ENCODE measurements around the gene FOXR1.
"Not testable (repeated sequence)": the region's sequence is repeated elsewhere in the genome, so short reads cannot be mapped to it uniquely, and the experiment has no call there.

FOXR1 gene

GRCh38 chr11:118958577-118958976 is 13.0 kb upstream of the FOXR1 start:
- Histone ChIP-seq H3K9me3 (ENCODE audit: low read length) (no peaks in the 10 kb centered on the region), H3K4me2 (ENCODE audit: low read length) (no peak overlapping the region), H3K9ac (ENCODE audit: low read length) (no peak overlapping the region), H3K79me2 (ENCODE audit: insufficient read depth, low read length) (no peaks in the 10 kb centered on the region), H2AFZ (ENCODE audit: low read length) (no peak overlapping the region), H3K36me3 (ENCODE audit: insufficient read depth, low read length) (no peaks in the 10 kb centered on the region), H3K9me2 (ENCODE audit: low read depth, low read length) (no peaks in the 10 kb centered on the region), H4K20me1 (ENCODE audit: insufficient read depth, low read length) (no peaks in the 10 kb centered on the region), H3K4me1 (ENCODE audit: insufficient read depth, low read length, severe bottlenecking) (no peaks in the 10 kb centered on the region), H3K4me3 (ENCODE audit: low read depth, low read length, poor library complexity, severe bottlenecking) (no peak overlapping the region), H3F3A (ENCODE audit: insufficient read depth, low read length) (no peaks in the 10 kb centered on the region), H3K27me3 (ENCODE audit: insufficient read depth, low read length) (peaks cover 4% of the 10 kb centered on the region; the same call in 1 of the 2 replicates), H3K27ac (ENCODE audit: low read depth, low read length, poor library complexity, severe bottlenecking) (no peak overlapping the region)
- no peak for TF ChIP-seq EZH2 (IDR thresholded peaks at IDR 0.05; ENCODE audit: borderline replicate concordance, low read length)
- TF ChIP-seq CTCF (IDR thresholded peaks at IDR 0.05; ENCODE audit: low read length), result no peak

- H2AFZ ChIP-seq (ENCODE audit: low read length), result no peak overlapping the region
- H3K9me3 ChIP-seq (ENCODE audit: low read length), result no peaks in the 10 kb centered on the region
- no peaks in the 10 kb centered on the region for H3K79me2 ChIP-seq (ENCODE audit: insufficient read depth, low read length)
- peaks cover 4% of the 10 kb centered on the region; the same call in 1 of the 2 replicates for H3K27me3 ChIP-seq (ENCODE audit: insufficient read depth, low read length)
- no peaks in the 10 kb centered on the region for H3K36me3 ChIP-seq (ENCODE audit: insufficient read depth, low read length)
- no peak overlapping the region for H3K9ac ChIP-seq (ENCODE audit: low read length)
- no peak overlapping the region for H3K4me3 ChIP-seq (ENCODE audit: low read depth, low read length, poor library complexity, severe bottlenecking)
- H3K9me2 ChIP-seq (ENCODE audit: low read depth, low read length), result no peaks in the 10 kb centered on the region
- no peak overlapping the region for H3K27ac ChIP-seq (ENCODE audit: low read depth, low read length, poor library complexity, severe bottlenecking)
- no peaks in the 10 kb centered on the region for H4K20me1 ChIP-seq (ENCODE audit: insufficient read depth, low read length)
- no peak overlapping the region for H3K4me2 ChIP-seq (ENCODE audit: low read length)
- TF ChIP-seq CTCF (IDR thresholded peaks at IDR 0.05; ENCODE audit: low read length) (no peak), EZH2 (IDR thresholded peaks at IDR 0.05; ENCODE audit: borderline replicate concordance, low read length) (no peak)
- no peaks in the 10 kb centered on the region for H3K4me1 ChIP-seq (ENCODE audit: insufficient read depth, low read length, severe bottlenecking)
- H3F3A ChIP-seq (ENCODE audit: insufficient read depth, low read length), result no peaks in the 10 kb centered on the region
Measured at GRCh38 chr11:118961189-118961588, 10.4 kb upstream of the FOXR1 start.

GRCh38 chr11:118961591-118961990 is 10.0 kb upstream of the FOXR1 start:
- H3K9me3 ChIP-seq (ENCODE audit: low read length), result no peaks in the 10 kb centered on the region
- H3K9ac ChIP-seq (ENCODE audit: low read length), result no peak overlapping the region
- H3K9me2 ChIP-seq (ENCODE audit: low read depth, low read length), result no peaks in the 10 kb centered on the region
- no peaks in the 10 kb centered on the region for H3F3A ChIP-seq (ENCODE audit: insufficient read depth, low read length)
- no peak overlapping the region for H3K4me3 ChIP-seq (ENCODE audit: low read depth, low read length, poor library complexity, severe bottlenecking)
- H2AFZ ChIP-seq (ENCODE audit: low read length), result no peak overlapping the region
- H3K27ac ChIP-seq (ENCODE audit: low read depth, low read length, poor library complexity, severe bottlenecking), result no peak overlapping the region
- no peaks in the 10 kb centered on the region for H3K4me1 ChIP-seq (ENCODE audit: insufficient read depth, low read length, severe bottlenecking)
- H4K20me1 ChIP-seq (ENCODE audit: insufficient read depth, low read length), result no peaks in the 10 kb centered on the region
- no peaks in the 10 kb centered on the region for H3K36me3 ChIP-seq (ENCODE audit: insufficient read depth, low read length)
- no peaks in the 10 kb centered on the region for H3K79me2 ChIP-seq (ENCODE audit: insufficient read depth, low read length)
- TF ChIP-seq CTCF (IDR thresholded peaks at IDR 0.05; ENCODE audit: low read length) (no peak), EZH2 (IDR thresholded peaks at IDR 0.05; ENCODE audit: borderline replicate concordance, low read length) (no peak)
- H3K27me3 ChIP-seq (ENCODE audit: insufficient read depth, low read length), result peaks cover 4% of the 10 kb centered on the region; the same call in 1 of the 2 replicates
- H3K4me2 ChIP-seq (ENCODE audit: low read length), result no peak overlapping the region

GRCh38 chr11:118969508-118969907 is 2.1 kb upstream of the FOXR1 start:
- not testable (repeated sequence) for H3K79me2 ChIP-seq (ENCODE audit: insufficient read depth, low read length); H2AFZ ChIP-seq (ENCODE audit: low read length); H3F3A ChIP-seq (ENCODE audit: insufficient read depth, low read length); H4K20me1 ChIP-seq (ENCODE audit: insufficient read depth, low read length); H3K9me2 ChIP-seq (ENCODE audit: low read depth, low read length); H3K4me1 ChIP-seq (ENCODE audit: insufficient read depth, low read length, severe bottlenecking); H3K4me3 ChIP-seq (ENCODE audit: low read depth, low read length, poor library complexity, severe bottlenecking); H3K9me3 ChIP-seq (ENCODE audit: low read length); H3K27ac ChIP-seq (ENCODE audit: low read depth, low read length, poor library complexity, severe bottlenecking); H3K27me3 ChIP-seq (ENCODE audit: insufficient read depth, low read length); H3K4me2 ChIP-seq (ENCODE audit: low read length); H3K9ac ChIP-seq (ENCODE audit: low read length); H3K36me3 ChIP-seq (ENCODE audit: insufficient read depth, low read length)
